Cardiac muscle cell (in vitro differentiated cells and primary cell): ENCODE results near the gene DNMT3A. TPM values are rescaled to one million over a fixed set of nuclear protein-coding genes. Genes with fewer than 3 reads are reported as not detected.

Source experiments
- DNase-seq, 2 donors: peaks; one replicate each; pipeline versions ENCODE4 v3.0.0 to v3.0.0-alpha.2; 2010 to 2017; ENCODE audit warnings: low read depth in 1 of 2, low spot score in 1 of 2
- H3K27ac ChIP-seq: fragments of 200-600 bp; sonication (generic); 2 replicates; pipeline ENCODE4 v1.5.1; 2016
- H3K27me3 ChIP-seq: fragments of 200-600 bp; sonication (generic); 2 replicates; pipeline ENCODE4 v1.6.0; 2016; ENCODE audit warnings: control low read depth
- H3K36me3 ChIP-seq: fragments of 200-600 bp; sonication (generic); 2 replicates; pipeline ENCODE4 v1.5.1; 2016; ENCODE audit warnings: control low read depth
- H3K4me1 ChIP-seq: fragments of 200-600 bp; sonication (generic); 2 replicates; pipeline ENCODE4 v1.8.1; 2017; ENCODE audit warnings: low read depth, mild to moderate bottlenecking, mixed run types
- H3K4me3 ChIP-seq: fragments of 200-600 bp; sonication (generic); 2 replicates; pipeline ENCODE4 v1.5.1; 2016; ENCODE audit warnings: mild to moderate bottlenecking
- H3K9me3 ChIP-seq: fragments of 200-600 bp; sonication (generic); 2 replicates; pipeline ENCODE4 v1.5.1; 2017; ENCODE audit warnings: low read depth, mild to moderate bottlenecking, control low read depth
- polyA plus RNA-seq: library from polyadenylated mRNA; unstranded; fragments of >200 nt; fragmentation: Nextera tagmentation; extraction: Ambion mirVana; gene quantifications from 2 replicates; pipeline ENCODE4 v1.2.1, GENCODE V29; 2016
- total RNA-seq: library from RNA; depleted of rRNA; stranded (reverse); fragments of >200 nt; gene quantifications from 2 replicates; pipeline ENCODE4 v1.2.3, GENCODE V29; 2016
- TF ChIP-seq, protein P1 (sequence below): IDR thresholded peaks from 2 replicates; pipeline ENCODE4 v1.5.1; 2012; ENCODE audit warnings: low read depth, mild to moderate bottlenecking, low read length

The DNMT3A gene
- total and polyA plus RNA-seq, 2 experiments from 2014 or later: 52.9 to 116 TPM

GRCh38 chr2:25335971-25336370, 5.8 kb downstream of the DNMT3A start:
- H3K36me3 ChIP-seq: no peaks in the 10 kb centered on the region
- H3K9me3 ChIP-seq: no peaks in the 10 kb centered on the region
- TF ChIP-seq, protein P1, sequence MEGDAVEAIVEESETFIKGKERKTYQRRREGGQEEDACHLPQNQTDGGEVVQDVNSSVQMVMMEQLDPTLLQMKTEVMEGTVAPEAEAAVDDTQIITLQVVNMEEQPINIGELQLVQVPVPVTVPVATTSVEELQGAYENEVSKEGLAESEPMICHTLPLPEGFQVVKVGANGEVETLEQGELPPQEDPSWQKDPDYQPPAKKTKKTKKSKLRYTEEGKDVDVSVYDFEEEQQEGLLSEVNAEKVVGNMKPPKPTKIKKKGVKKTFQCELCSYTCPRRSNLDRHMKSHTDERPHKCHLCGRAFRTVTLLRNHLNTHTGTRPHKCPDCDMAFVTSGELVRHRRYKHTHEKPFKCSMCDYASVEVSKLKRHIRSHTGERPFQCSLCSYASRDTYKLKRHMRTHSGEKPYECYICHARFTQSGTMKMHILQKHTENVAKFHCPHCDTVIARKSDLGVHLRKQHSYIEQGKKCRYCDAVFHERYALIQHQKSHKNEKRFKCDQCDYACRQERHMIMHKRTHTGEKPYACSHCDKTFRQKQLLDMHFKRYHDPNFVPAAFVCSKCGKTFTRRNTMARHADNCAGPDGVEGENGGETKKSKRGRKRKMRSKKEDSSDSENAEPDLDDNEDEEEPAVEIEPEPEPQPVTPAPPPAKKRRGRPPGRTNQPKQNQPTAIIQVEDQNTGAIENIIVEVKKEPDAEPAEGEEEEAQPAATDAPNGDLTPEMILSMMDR: no peak
- peaks cover 12% of the 10 kb centered on the region for H3K4me1 ChIP-seq
- no peak overlapping the region for H3K4me3 ChIP-seq
- no peak overlapping the region for H3K27ac ChIP-seq
- DNase-seq: no peak
- no peaks in the 10 kb centered on the region for H3K27me3 ChIP-seq

DNA sequence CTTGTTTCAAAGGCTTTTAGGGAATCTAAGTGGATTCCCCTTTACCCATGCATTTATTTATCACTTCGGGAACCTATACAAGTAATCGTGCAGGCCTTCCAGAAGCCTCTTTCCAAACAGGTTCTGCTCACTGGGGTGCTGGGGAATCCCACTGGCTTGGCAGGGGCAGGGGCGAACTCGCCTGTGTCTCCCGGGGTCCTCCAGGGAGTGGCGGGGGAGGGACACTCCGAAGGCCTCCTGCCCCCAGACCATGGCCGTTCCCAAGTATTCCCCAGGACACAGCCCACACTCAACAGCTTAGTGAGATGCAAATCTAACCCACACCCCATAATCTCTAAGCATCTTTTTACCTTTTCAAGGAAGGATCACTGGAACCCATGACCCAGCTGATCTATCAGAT, 6.5 kb downstream of the DNMT3A start:
- no peak overlapping the region for H3K27ac ChIP-seq
- TF ChIP-seq, protein P1: no peak
- no peaks in the 10 kb centered on the region for H3K9me3 ChIP-seq
- H3K36me3 ChIP-seq: no peaks in the 10 kb centered on the region
- DNase-seq: no peak
- H3K4me1 ChIP-seq: peaks cover 12% of the 10 kb centered on the region
- no peaks in the 10 kb centered on the region for H3K27me3 ChIP-seq
- no peak overlapping the region for H3K4me3 ChIP-seq

GRCh38 chr2:25334482-25334881, 7.2 kb downstream of the DNMT3A start:
- Histone ChIP-seq H3K4me1 (peaks cover 4% of the 10 kb centered on the region), H3K36me3 (no peaks in the 10 kb centered on the region), H3K9me3 (no peaks in the 10 kb centered on the region), H3K27ac (no peak overlapping the region), H3K4me3 (no peak overlapping the region), H3K27me3 (no peaks in the 10 kb centered on the region)
- TF ChIP-seq, protein P1: no peak
- DNase-seq: no peak

DNA sequence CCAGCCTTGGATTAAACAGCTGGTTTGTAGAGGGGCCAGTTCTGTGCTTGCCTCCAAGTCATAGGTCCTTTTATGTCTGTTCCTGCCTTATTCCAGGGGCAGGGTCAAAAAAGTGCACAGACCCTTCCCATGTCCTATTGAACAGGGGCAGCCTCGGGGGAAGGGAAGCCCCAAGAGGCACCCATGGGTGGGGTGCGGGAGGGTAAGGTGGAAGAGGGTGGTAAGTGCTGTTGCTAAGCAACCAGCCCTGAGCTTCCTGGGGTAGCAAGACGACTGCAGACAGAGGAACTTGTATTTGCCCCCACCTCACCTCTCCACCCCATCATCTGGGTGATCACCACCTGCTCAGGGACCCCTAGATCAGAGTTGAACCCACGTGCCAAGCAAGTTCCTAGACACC, 7.7 kb downstream of the DNMT3A start:
- Histone ChIP-seq H3K4me3 (no peak overlapping the region), H3K4me1 (no peaks in the 10 kb centered on the region), H3K9me3 (no peaks in the 10 kb centered on the region), H3K27me3 (no peaks in the 10 kb centered on the region), H3K27ac (no peak overlapping the region), H3K36me3 (no peaks in the 10 kb centered on the region)
- TF ChIP-seq, protein P1: no peak
- no peak for DNase-seq

DNA sequence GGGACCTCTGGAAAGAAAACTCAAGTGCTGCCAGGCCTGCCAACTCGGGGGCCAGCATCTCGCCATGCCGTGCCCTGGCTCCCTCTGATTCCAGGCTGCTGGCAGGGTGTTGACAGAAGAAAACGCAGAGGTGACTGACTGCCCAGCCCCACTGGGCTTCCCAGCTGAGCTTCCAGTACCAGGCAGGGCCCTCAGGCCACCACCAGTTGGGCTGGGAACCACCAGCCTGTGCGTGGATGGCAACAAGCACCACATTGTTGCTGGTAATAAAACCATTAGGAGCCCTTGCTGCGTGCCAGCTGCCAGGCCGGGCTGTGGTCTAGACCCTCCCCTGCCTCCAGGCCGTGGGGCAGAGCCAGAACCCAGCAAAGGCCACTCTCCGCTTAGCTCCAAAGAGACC, 9.2 kb downstream of the DNMT3A start:
- no peak for DNase-seq
- H3K27me3 ChIP-seq: no peaks in the 10 kb centered on the region
- no peaks in the 10 kb centered on the region for H3K36me3 ChIP-seq
- TF ChIP-seq, protein P1: no peak
- H3K4me3 ChIP-seq: no peak overlapping the region
- no peaks in the 10 kb centered on the region for H3K4me1 ChIP-seq
- H3K27ac ChIP-seq: no peak overlapping the region
- no peaks in the 10 kb centered on the region for H3K9me3 ChIP-seq
